ENCODE measurements around the gene SEZ6L.

SEZ6L gene

DNA sequence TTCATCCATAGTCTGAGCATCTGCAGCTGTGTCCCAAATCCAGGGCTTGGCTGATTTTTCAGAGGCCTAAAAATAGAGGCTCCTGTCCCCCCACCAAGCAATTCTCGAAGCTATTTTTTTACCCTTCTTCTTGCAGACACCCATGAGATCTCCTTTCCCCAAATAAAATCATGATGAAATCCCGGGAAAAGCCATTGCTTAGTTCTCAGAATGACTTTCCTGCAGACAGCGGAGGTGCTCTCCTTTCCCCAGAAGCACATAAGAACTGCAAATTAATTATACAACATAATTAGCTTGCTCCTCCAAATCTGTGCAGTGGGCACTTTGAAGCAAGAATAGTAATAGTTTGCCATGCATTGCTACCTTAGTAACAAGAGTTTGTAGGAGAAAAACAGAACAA lies 176.2 kb downstream of the SEZ6L start:
- DNase-seq = no peak

DNA sequence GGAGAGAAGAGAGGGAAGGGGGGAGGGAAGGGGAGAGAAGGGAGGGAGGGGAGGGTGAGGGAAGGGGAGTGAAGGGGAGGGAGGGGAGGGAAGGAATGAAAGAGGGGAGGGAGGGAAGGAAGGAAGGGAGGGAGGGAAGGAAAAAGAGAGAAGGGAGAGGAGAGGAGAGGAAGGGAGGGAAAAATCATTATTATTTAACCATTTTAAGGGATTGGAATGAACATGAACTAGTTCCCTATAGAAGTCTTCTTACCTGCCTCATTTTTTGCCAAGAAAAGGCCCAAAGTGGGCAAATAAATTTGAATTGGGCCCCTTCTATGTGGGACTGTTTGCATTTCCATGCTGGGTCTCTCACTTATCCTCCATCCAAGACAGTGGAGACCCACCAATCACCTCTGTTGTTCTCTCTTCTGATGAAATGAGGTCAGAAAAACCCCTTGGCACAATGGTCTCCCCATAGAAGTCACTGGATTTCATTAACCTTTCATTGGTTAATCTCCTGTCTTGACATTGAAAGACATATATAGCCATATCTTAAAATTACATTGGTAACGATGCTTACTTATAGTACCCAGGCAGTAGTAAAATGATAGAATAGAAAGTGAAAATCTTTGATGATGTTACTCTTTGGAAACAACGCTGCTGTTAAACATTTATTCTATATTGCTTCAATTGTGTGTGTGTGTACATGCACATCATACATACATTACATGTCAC lies 179.7 kb downstream of the SEZ6L start:
- no peak for DNase-seq

DNA sequence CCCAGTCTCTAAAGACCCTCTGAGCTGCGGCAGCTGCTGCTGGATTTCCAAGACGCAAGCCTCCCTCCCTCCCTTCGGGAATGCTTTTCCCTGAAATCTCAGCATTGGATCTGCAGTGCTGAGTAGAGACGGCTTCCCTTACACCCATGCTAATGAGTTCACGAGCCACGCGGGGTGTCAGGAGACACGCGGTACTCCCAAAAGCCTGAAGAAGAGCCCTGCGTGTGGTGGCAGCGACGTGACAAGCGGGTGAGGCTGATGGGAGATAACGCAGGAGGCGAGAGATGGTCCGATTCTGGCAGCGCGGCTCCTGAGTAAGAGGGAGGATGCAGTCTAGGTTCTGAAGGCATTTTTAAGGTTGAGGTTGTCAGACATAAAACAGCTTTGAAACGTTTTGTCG lies 185.4 kb downstream of the SEZ6L start:
- no peak for DNase-seq

DNA sequence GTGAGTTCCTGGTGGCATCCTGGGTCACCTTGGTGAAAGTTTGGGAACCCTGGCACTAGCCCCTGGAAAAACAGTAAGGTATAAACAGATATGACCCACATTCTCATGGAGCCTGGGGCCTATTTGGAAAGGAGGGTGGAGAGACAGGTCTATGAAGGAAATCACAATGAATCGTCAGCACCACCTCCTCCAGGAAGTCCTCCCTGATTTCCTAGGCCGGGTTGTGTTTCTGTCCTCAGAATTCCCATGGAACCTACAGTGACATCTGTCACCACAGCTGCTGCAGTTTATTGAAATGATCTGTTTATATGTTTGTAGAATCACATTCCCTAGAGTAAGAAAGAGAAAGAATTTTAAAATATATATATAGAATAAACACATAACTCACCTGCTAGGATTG lies 188.0 kb downstream of the SEZ6L start:
- DNase-seq = no peak

DNA sequence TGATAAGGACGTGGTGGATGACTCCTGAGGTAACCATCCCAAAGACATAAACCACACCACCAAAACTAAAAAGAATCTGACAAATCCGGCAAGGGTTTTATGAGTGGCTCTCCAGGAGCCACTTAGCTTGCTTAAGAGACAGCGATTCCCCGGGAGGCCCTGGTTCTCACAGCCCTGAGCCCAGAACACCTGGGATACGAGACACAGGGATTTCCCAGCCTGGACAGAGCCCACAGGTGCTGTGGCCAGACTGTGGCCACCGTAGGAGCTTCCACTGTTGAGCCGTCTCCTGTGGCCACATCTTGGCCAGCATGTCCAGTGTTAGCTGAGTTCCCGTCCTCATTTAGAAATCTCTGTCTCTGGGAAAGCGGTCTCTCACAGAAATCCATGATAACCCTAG lies 188.6 kb downstream of the SEZ6L start:
- DNase-seq = no peak

DNA sequence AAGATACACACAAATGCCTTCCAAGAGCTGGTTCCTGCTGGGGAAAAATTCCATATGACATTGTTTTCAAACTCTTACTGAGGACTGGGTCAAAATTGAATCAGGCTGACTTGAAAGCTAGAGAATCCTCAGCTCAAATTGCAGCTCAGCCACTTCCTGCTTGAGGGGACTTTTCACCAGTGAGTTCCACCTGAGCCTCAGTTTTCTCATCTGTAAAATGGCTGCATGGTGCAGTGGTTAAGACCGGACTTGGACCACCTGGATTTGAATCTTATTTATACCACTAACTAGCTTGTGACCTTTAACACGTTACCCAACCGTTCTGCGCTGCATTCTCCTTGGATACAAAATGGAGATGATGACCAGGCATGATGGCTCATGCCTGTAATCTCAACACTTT lies 189.9 kb downstream of the SEZ6L start:
- no peak for DNase-seq

DNA sequence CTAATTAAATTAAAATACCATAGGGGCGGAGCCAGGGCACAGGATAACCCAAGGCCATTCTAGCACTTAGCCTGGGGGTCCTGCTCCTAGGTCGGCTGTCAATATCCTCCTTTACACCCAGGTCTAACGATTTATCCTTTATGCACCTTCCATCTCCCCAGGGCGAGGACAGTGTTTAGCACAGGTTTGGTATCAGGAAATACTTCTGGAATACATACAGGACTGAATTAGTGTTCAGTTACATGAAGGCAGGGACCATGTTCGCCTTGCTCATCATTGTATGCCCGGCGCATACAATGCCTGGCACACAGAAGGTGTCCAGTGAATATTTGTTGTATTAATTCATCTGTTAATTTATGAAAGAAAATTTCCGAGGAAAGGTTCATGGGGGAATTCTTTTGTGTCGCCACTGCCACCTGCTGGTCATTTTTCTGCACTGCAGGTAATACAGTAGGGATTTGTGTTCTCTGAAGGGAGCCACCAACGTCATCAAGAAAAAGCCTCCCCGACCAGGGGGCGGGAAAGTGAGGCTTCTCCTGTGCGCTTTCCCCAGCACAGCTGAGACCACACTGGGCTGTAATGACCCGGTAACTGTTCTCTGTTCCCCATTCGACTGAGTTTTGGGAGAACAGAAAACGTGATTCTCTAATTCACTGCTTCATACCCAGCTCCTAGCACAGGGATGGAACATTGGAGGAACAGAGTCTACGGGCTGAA lies 191.1 kb downstream of the SEZ6L start:
- peak; percentile 56 for DNase-seq

DNA sequence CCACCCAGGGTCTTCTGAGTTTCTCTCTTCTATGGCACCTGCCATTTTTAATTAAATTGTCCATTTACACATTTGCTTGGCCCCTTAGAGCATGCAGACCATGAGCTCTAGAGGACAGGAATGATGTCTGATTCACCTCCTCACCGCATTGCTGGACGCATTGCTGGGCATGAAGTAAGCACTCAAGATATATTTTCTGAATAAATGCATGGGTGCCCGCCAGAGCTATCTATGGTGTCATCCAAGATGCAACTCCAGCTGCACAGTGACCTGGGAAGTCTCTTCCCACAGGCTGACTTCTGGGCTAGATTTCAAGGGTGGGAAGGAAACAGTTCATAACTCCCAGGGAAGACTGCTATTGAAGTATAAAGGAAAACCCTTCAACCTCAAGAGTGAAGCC lies 193.2 kb downstream of the SEZ6L start:
- DNase-seq = no peak

DNA sequence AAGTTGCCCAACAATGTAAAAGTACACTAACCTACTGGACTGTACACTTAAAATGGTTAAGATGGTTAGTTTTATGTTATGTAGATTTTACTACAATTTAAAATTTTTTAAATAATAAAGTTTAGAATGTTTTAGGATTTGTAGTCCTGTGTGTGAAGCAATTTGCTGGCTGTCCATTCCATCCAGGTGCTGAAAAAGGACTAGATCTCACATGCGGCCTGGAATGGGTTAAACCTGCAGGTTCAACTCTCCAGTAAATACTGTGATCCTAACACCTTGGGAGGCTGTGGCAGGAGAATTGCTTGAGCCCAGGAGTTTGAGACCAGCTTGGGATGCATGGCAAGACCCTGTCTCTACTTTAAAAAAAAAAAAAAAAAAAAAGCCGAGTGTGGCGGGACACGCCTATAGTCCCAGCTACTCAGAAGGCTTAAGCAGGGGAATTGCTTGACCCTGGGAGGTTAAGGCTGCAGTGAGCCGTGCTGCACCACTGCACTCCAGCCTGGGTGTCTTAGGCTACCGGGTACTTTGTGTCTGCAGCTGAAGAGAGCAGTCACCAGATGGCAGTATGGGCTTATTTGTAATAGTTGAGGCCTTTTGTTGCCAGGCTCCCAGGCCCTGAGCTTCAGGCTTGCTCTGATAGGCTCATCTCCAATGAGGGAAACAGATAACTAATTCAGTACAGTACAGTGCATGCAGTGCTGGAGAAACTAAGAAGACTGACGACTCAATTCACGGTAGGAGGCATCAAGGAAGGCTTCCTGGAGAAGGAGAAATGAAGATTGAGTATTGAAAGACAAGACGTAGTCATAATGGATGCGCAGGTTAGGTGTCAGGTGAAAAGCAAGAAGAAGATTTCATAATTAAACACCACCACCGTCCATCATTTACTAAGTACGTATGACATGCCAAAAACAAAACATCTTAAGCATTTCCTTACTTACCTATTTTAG lies 195.1 kb downstream of the SEZ6L start:
- peak; percentile 78 for DNase-seq

DNA sequence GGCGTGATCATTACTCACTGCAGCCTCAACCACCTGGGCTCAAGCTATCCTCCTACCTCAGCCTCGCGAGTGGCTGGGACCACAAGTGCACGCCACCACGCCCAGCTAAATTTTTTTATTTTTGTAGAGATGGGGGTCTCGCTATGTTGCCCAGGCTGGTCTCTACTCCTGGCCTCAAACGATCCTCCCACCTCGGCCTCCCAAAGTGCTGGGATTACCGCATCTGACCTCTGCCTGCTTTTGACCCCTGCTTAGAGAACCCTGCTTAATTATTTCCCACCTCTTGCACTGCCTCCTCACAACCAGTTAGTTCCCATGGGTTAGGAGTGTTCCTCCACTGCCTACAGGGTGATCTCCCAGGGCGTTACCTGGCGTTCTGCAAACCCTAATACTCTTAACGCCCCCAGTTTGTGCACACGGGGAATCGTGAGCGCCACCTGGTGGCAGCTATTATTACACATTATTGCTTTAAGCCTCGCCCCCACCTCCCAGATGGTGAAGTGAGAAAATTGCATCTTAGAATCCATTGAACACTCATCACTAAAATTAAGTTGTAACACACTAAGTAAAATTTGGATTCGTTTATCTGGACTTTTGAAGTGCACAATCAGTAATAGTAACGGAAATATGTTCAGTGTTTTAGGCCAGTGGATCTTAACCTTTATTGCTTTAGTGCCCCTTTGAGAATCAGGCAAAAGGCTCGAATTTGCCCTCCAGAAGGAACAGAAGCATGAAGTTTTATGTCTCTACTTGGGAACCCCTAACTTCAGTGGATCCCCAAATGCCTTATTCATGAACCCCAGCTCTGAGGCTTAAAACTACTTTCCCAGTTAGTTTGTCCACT lies 198.4 kb downstream of the SEZ6L start:
- DNase-seq = no peak

DNA sequence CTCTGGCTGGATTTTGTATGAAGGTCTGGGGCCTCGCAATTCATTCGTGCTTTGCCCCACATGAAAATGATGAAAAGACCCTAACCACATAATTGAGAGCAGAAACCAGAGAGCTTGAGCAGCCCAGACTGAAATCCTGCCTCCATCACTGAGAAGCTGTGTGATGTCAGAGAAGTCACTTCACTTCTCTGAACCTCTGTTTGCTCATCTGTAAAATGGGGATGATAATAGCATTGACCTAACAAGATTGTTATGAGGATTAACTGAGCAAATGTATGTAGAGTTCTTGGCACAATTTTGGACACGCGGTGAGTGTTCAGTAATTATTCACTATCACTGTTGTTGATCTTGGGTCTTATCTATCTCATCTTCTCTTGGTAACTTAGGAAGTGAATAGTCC lies 203.6 kb downstream of the SEZ6L start:
- DNase-seq = no peak

DNA sequence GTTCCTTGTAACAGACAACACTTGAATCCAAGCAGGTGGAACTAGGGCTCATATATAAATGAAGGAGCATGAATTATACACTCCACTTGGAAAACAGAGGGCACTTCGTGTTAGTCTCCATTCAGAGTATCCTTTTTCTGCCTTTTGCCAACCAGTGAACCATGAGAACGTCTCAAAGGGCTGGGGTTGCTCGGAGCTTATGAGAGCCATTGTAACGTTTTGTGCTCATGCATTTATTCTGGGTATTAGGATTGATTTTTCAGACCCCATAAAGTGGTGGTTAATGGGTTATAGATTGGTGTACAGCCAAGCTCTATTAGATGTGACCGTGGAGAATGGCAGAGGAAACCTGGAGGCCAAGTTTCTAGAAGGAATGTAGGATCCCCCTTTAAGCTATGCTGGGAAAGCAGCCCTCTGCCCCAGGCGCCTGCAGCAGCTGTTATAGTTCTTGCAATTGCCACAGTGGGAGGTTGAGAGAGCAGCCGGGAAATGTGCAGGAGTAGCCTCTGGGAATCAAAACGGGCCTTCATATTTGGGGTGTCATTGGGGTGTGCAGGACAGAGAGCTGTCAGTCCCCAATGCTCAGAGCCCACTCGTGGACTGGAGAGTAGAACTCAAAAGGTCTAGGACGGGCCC lies 205.2 kb downstream of the SEZ6L start:
- DNase-seq = no peak

DNA sequence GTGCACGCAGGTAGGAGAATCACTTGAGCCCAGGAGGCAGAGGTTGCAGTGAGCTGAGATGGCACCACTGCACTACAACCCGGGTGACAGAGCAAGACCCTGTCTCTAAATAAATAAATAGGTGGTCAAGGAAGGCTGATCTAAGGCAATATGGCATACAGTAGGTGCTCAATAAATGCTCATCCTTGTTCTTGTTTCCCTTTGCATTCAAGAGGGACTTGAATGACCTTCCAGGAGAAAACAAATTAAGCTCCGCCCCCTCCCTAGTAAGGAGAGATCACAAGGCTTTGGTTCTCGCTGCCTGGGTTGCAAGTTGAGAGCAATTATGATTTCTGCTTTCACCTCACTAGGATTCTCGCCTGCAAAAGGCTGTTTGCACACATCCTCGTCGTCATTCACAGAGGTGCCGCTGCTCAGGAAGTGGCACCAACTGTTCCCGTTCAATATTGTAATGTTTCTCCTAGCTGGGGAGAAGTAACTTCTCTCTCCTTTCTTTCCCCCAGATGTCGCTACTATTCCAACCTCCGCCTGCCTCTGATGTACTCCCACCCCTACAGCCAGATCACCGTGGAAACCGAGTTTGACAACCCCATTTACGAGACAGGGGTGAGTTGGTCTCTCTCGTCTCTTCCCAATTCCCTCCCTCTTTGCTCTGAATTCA lies 208.0 kb downstream of the SEZ6L start:
- DNase-seq = no peak

DNA sequence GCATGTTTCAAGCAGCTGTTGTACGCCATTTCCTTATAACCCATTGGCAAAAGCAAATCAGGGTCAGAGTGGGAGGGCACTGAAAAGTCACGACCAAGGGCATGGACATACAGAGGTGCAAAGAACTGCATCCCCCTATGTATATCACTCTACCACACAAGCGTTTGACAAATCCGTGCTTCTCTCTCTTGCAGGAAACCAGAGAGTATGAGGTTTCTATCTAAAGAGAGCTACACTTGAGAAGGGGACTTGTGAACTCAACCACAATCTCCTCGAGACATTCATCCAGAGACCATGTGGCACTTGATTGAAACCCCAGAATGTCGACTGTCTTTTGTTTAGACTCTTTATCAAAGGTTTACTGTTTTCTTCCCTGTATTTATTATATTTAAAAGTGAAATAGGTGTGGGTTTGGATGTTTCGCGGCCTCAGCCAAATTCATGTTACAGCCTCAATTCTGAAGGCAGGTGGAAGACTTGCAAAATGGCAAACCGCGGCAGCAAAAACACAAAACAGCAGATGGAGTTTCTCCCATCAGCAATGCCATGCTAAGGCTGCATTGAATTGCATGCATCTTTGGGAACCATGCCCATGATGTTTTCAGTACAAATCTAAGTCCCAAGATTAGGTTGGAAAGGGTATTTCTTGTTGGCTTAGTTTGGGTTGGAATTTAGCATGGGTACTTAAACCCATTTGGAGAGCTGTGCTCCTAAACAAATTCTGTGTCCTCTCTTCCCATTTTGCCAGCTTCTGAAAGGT lies 211.0 kb downstream of the SEZ6L start:
- no peak for DNase-seq

DNA sequence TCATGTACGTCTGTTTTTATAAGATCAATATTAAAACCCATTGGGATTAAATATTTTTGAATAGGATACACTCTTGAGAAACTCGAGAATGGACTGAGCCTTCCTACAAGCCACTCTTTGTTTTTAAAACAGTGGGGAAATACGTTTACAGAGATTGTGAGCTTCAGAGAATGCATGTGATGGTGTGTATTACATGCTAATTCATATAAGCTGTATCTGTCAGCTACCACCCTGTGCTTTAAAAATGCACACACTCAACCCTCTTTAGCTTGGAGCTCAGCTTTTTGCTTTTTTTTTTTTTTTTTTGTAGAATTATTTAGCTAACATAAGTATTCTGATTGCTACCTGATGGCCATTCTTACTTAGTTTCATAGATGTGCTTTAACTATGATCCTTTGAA lies 213.5 kb downstream of the SEZ6L start:
- DNase-seq = no peak

DNA sequence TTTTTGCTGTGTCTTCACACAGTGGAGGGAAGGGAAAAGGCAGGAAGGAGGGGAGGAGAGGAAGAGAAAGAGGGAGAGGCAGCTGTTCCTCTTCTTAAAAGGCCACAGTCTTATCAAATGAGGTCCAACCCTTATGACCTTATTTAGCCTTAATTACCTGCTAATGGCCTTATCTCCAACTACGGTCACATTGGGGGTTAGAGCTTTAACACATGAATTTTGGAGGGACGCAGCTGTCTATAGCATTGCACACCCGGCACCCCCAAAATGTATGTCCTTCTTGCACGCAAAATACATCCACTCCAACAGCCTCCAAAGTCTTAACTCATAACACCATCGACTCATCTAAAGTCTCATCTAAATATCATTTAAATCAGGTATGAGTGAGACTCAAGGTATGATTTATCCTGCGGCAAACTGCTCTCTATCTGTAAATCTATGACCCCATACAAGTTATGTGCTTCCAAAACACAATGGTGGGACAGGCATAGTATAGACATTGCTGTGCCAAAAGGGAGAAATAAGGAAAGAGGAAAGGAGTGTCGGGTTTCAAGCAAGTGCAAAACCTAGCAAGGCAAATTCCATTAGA lies 214.8 kb downstream of the SEZ6L start:
- DNase-seq = no peak

DNA sequence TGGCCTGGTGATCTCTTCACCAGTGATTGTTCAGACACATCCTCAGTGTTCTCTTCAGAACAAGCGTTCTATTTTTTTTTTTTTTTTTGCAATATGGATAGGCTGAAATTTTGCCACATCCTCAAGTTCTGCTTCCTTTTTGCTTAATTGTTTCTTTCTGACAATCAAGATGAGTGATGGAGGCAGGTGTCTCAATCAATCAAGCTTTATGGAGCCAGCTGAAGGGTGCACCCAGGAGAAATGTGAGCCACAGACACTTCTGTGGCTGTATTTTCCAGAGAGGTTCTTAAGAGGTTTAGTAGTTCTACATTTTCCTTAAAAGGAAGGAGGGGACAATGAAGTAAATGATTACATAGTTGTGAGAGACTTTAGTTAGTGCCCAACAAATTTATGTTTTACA lies 215.9 kb downstream of the SEZ6L start:
- DNase-seq = no peak

DNA sequence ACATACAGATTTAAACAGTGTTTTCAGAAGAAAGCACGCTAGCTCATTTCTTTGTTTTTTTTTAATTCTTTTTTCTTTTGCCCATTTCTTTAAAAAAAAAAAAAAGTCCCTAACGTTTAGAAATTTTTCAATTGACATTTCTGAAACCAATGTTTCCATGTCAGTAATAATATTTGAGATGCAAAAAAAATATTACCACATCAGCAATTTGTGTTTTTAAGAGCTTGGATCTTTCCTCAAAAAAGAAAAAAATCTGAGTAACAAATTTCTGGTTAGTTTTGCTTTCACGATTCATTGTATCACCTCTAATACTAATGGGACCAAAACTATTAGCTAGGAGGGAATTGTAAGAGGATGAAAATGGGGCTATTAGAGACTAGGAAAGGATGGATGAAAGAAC lies 219.9 kb downstream of the SEZ6L start:
- DNase-seq = no peak

DNA sequence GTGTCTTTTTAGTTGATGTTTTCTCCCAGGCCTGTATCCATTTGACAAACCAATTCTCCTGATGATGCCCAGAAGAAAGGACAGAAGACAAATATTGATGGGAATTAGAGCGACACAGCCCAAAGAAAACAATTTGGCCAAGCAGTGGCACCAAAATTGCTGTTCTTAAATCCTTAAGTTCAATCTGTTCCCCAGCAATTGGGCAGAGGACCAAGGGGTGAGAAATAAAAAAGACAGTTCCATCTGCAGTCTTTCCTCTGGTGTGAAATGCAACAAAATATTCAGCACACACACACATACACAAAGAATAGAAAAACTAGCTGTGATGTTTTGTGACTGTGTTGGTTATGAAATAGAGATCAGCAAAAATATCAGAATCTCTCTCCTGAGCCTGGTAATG lies 221.8 kb downstream of the SEZ6L start:
- no peak for DNase-seq

DNA sequence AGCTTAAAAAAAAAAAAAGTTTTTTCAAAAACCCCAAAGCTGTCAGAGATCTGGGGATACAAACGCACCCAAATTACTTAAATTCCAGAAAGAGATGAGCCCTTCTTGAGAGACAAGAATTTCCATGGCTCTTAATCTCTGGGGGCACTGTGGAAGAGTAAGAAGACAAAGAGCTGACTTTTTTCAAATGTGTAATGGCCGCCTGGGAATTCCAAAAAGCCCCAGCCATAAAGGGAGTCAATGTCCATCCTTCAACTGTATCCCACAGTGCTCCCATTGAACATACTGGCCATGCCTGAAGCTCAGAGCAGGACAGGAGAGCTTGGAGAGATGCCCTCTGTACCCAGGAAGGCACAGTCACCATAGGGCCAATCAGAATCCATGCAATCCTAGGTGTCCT lies 222.4 kb downstream of the SEZ6L start:
- DNase-seq = no peak

DNA sequence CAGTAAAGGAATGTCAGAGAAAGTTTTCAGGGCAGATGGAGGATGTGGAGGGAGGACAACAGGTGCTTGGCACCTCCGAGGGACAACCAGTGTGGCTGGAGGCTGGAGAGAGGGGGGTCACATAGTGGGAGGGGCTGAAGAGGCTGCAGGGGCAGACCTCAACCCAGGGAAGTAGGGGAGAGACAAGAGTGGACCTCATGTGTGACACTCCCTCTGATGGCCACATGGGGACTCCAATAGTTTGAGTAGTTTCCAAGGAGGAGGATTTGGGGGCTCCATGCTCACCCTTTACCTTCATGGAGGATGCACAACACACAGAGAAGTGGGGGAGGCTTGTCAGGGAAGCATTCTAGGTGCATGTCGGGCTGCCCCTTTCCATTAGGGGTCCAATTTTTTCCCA lies 224.7 kb downstream of the SEZ6L start:
- no peak for DNase-seq

Data from kidney glomerular epithelial cell (primary cell).